ENCODE measurements around the gene FCER2.

DNA sequence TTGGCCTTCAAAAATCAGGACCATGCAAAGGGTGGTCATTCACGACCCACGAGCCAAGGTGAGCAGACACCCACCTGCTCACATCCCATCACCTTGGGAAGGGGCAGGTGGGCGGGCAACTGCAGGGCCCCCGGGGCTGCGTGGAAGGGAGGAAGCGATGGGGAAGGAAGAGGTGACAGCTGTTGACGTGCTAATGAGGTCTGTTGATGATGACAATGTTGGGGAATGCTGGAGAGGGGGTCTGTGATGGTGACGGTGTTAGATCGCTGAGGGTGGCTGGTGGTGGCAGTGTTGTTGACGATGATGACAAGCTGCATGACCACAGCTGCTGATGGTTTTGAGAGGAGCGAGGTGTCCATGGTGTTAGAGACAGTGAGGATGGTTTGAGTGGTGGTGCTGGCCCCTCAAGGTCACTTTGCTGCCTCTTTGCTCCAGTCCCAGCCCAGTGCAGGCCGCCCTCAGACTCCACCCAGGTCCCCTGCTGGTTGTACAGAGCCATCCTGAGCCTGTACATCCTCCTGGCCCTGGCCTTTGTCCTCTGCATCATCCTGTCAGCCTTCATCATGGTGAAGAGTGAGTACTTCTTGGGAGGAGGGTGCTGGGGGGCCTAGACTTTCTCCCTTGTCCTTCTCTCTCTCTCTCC is 24.1 kb downstream of the FCER2 start:
- TF ChIP-seq CTCF (IDR thresholded peaks at IDR 0.05) (no peak), ZFX (IDR thresholded peaks at IDR 0.05; ENCODE audit: borderline replicate concordance) (no peak)

Measured in 22Rv1 (cell line).